Measurements from ENCODE around the gene EXOG. TPM values are rescaled to one million over a fixed set of nuclear protein-coding genes. Genes with fewer than 3 reads are reported as not detected.

EXOG gene
- total and polyA plus RNA-seq, 12 donors: 10.7 to 39.9 (median 25.4) TPM

GRCh38 chr3:38465588-38466154 is 30.5 kb upstream of the EXOG start:
- ATAC-seq (no peak), DNase-seq (no peak)
- TF ChIP-seq CTCF (IDR thresholded peaks at IDR 0.05): no peak
- Histone ChIP-seq H3K36me3 (no peaks in the 10 kb centered on the region), H3K4me1 (peaks cover 6 to 16% (median 9%) of the 10 kb centered on the region in 9 donors), H3K27ac (no peak overlapping the region), H3K4me3 (no peak overlapping the region), H3K9me3 (peaks cover 0 to 21% (median 9%) of the 10 kb centered on the region in 11 donors), H3K27me3 (no peaks in the 10 kb centered on the region)
- intact Hi-C loops (cut with DNase I): no loop called here
- WGBS, 2 donors: 95 to 100% methylated on average over 1 of the region's 1 CpG

- ATAC-seq: no peak
- no peaks in the 10 kb centered on the region for H3K36me3 ChIP-seq
- DNase-seq: no peak
- H3K9me3 ChIP-seq: peaks cover 0 to 21% (median 9%) of the 10 kb centered on the region in 11 donors
- 51 to 54% methylated on average over 1 of the region's 1 CpG for WGBS, 2 donors
- intact Hi-C loops (cut with DNase I): no loop called here
- H3K27me3 ChIP-seq: no peaks in the 10 kb centered on the region
- no peak overlapping the region for H3K4me3 ChIP-seq
- peaks cover 0 to 22% (median 11%) of the 10 kb centered on the region in 9 donors for H3K4me1 ChIP-seq
- TF ChIP-seq CTCF (IDR thresholded peaks at IDR 0.05): no peak
- no peak overlapping the region for H3K27ac ChIP-seq
Measured at GRCh38 chr3:38468765-38469164, 27.4 kb upstream of the EXOG start.

- Histone ChIP-seq H3K9me3 (peaks cover 0 to 21% (median 9%) of the 10 kb centered on the region in 11 donors), H3K36me3 (no peaks in the 10 kb centered on the region), H3K27me3 (no peaks in the 10 kb centered on the region), H3K27ac (no peak overlapping the region), H3K4me1 (peaks cover 0 to 30% (median 12%) of the 10 kb centered on the region in 9 donors), H3K4me3 (no peak overlapping the region)
- TF ChIP-seq CTCF (IDR thresholded peaks at IDR 0.05): no peak
- intact Hi-C loops (cut with DNase I): loop anchor here in 4 of 10 donors (10.0 kb wide), 3 partner anchors 345 to 465 kb away; no protein-coding TSS in a partner anchor
- no peak for ATAC-seq
- WGBS, 2 donors: 96 to 99% methylated on average over 1 of the region's 1 CpG
- DNase-seq: no peak
Measured at GRCh38 chr3:38469852-38470251, 26.3 kb upstream of the EXOG start.

- 89 to 94% methylated on average over 3 of the region's 3 CpGs for WGBS, 2 donors
Measured at GRCh38 chr3:38471260-38471857, 24.8 kb upstream of the EXOG start.

More at GRCh38 chr3:38471260-38471857, 24.8 kb upstream of the EXOG start:
- Histone ChIP-seq H3K36me3 (no peaks in the 10 kb centered on the region), H3K9me3 (peaks cover 0 to 21% (median 9%) of the 10 kb centered on the region in 11 donors), H3K4me1 (peaks cover 0 to 30% (median 12%) of the 10 kb centered on the region in 9 donors), H3K27ac (no peak overlapping the region), H3K27me3 (no peaks in the 10 kb centered on the region), H3K4me3 (no peak overlapping the region)
- no peak for ATAC-seq
- intact Hi-C loops (cut with DNase I): loop anchor here in 4 of 10 donors (10.0 kb wide), 3 partner anchors 347 to 467 kb away; no protein-coding TSS in a partner anchor
- DNase-seq: no peak
- no peak for TF ChIP-seq CTCF (IDR thresholded peaks at IDR 0.05)
